ENCODE results near the gene AHI1. TPM values are rescaled to one million over a fixed set of nuclear protein-coding genes. Genes with fewer than 3 reads are reported as not detected.

The AHI1 gene
- total and polyA plus RNA-seq, 2 experiments from 2014 or later = 14.8 to 21.5 TPM

- Histone ChIP-seq H3K9me3 (ENCODE audit: low read depth) (no peaks in the 10 kb centered on the region), H4K20me1 (ENCODE audit: insufficient read depth, poor library complexity, severe bottlenecking) (no peaks in the 10 kb centered on the region), H3K27me3 (no peaks in the 10 kb centered on the region), H3K79me2 (no peaks in the 10 kb centered on the region), H3K4me2 (no peak overlapping the region), H3K4me1 (ENCODE audit: insufficient read depth) (no peaks in the 10 kb centered on the region), H3K27ac (no peak overlapping the region), H3K9me2 (replicated peaks; ENCODE audit: insufficient read depth) (no peaks in the 10 kb centered on the region), H2AFZ (no peak overlapping the region), H3K4me3 (no peak overlapping the region), H3K36me3 (replicated peaks; ENCODE audit: insufficient read depth, low read depth) (no peaks in the 10 kb centered on the region)
- TF ChIP-seq EZH2phosphoT487 (IDR thresholded peaks at IDR 0.05; ENCODE audit: low read depth, severe bottlenecking, unreplicated experiment) (no peak), CTCF (IDR thresholded peaks at IDR 0.05; ENCODE audit: poor library complexity) (no peak), EZH2 (IDR thresholded peaks at IDR 0.05; ENCODE audit: borderline replicate concordance) (no peak)
- WGBS (ENCODE audit: low lambda C conversion rate, missing lambda C conversion rate) = 97% methylated on average over 5 of the region's 5 CpGs
- no peak for DNase-seq (ENCODE audit: low spot score)
Observed at GRCh38 chr6:135306740-135307420, 190.7 kb downstream of the AHI1 start.

- Histone ChIP-seq H3K27ac (no peak overlapping the region), H3K9me2 (replicated peaks; ENCODE audit: insufficient read depth) (no peaks in the 10 kb centered on the region), H3K4me3 (no peak overlapping the region), H4K20me1 (ENCODE audit: insufficient read depth, poor library complexity, severe bottlenecking) (no peaks in the 10 kb centered on the region), H3K27me3 (no peaks in the 10 kb centered on the region), H3K4me1 (ENCODE audit: insufficient read depth) (no peaks in the 10 kb centered on the region), H3K79me2 (no peaks in the 10 kb centered on the region), H3K9me3 (ENCODE audit: low read depth) (no peaks in the 10 kb centered on the region), H2AFZ (no peak overlapping the region), H3K36me3 (replicated peaks; ENCODE audit: insufficient read depth, low read depth) (no peaks in the 10 kb centered on the region), H3K4me2 (no peak overlapping the region)
- WGBS (ENCODE audit: low lambda C conversion rate, missing lambda C conversion rate) = 92% methylated on average over 2 of the region's 2 CpGs
- no peak for TF ChIP-seq CTCF (IDR thresholded peaks at IDR 0.05; ENCODE audit: poor library complexity)
- TF ChIP-seq EZH2phosphoT487 (IDR thresholded peaks at IDR 0.05; ENCODE audit: low read depth, severe bottlenecking, unreplicated experiment) = no peak
- no peak for TF ChIP-seq EZH2 (IDR thresholded peaks at IDR 0.05; ENCODE audit: borderline replicate concordance)
- DNase-seq (ENCODE audit: low spot score) = no peak
Observed at GRCh38 chr6:135306166-135306565, 191.4 kb downstream of the AHI1 start.

GRCh38 chr6:135305684-135306083 lies 191.9 kb downstream of the AHI1 start:
- H2AFZ ChIP-seq = no peak overlapping the region

More at GRCh38 chr6:135305684-135306083, 191.9 kb downstream of the AHI1 start:
- H3K4me1 ChIP-seq (ENCODE audit: insufficient read depth) = no peaks in the 10 kb centered on the region
- H3K79me2 ChIP-seq = no peaks in the 10 kb centered on the region
- no peak overlapping the region for H3K4me2 ChIP-seq
- H4K20me1 ChIP-seq (ENCODE audit: insufficient read depth, poor library complexity, severe bottlenecking) = no peaks in the 10 kb centered on the region
- DNase-seq (ENCODE audit: low spot score) = no peak
- no peak overlapping the region for H3K27ac ChIP-seq
- TF ChIP-seq EZH2 (IDR thresholded peaks at IDR 0.05; ENCODE audit: borderline replicate concordance) (no peak), EZH2phosphoT487 (IDR thresholded peaks at IDR 0.05; ENCODE audit: low read depth, severe bottlenecking, unreplicated experiment) (no peak), CTCF (IDR thresholded peaks at IDR 0.05; ENCODE audit: poor library complexity) (no peak)
- 92% methylated on average over 1 of the region's 1 CpG for WGBS (ENCODE audit: low lambda C conversion rate, missing lambda C conversion rate)
- no peaks in the 10 kb centered on the region for H3K9me2 ChIP-seq (replicated peaks; ENCODE audit: insufficient read depth)
- no peak overlapping the region for H3K4me3 ChIP-seq
- H3K27me3 ChIP-seq = no peaks in the 10 kb centered on the region
- no peaks in the 10 kb centered on the region for H3K9me3 ChIP-seq (ENCODE audit: low read depth)
- H3K36me3 ChIP-seq (replicated peaks; ENCODE audit: insufficient read depth, low read depth) = no peaks in the 10 kb centered on the region

All from hepatocyte (in vitro differentiated cells).